NOMO-1 (cell line): Measurements from ENCODE around the gene OR13C3.
"Not testable (repeated sequence)": the region's sequence is repeated elsewhere in the genome, so short reads cannot be mapped to it uniquely, and the experiment has no call there.

Source experiments
- DNase-seq, 2 experiments: peaks; one replicate each; lab custom pipeline; 2025; ENCODE audit not compliant: unreplicated experiment in 2 of 2; lab: John Stamatoyannopoulos, UW

Gene OR13C3

DNA sequence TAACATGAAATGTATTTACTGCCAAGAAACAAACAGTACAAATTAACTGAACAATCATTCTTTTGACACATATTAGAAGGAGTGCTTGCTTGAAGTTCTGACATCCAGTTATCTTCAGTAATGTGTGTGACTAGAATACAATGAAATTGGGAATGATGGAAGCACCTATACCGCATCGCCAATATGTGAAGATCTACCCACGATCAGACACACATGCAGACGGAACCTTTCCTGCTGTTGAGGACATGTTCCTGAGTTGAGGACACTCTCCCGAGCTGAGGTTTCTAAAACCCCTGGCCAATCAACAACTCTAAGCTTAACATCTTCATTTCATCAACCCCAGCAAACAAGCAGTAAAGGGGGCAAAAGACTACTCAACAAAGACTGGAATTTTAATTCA, at the start of gene OR13C3:
TSS of gene OR13C3 (minus strand) at position 101 of the 400 bp plus-strand sequence. CDS start 133 bp downstream, outside the sequence.
- DNase-seq = no peak

DNA sequence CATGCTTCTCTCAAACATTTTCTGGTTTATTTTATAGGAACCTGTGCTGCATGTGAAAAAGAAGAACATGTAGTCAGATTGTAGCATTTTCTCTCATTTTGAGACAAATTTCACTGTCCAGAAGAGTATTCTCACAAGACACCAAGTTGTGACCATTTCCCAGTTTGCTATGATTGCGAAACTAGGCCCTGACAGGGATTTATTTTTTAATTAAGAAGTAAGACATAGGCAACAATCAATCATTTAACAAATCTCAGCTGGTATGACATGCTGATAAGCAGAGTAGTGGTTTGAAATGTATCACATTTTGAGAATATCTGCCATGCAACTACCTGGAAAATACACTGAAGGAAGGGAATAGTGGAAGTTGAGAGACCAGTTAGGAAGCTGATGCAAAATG, 43.9 kb upstream of the OR13C3 start:
- no peak for DNase-seq

DNA sequence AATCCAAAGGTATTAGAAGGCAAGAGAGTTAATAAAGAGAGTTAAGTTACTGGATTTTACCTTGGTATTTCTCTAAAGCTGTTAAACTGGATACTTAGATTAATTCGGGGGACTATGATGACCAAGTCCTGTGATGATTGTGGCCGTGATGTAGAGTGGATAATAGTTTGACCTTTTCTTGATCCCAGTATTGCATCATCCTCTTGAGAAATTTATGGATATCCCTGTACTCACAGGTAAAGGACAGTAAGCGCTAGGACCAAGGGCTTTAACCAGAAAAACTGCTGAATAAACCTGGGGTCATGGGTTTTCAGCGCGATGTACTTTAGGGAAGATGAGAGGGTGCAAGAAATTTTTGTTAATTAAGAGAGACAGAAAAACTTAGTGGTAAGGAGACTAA, 40.6 kb upstream of the OR13C3 start:
- no peak for DNase-seq

DNA sequence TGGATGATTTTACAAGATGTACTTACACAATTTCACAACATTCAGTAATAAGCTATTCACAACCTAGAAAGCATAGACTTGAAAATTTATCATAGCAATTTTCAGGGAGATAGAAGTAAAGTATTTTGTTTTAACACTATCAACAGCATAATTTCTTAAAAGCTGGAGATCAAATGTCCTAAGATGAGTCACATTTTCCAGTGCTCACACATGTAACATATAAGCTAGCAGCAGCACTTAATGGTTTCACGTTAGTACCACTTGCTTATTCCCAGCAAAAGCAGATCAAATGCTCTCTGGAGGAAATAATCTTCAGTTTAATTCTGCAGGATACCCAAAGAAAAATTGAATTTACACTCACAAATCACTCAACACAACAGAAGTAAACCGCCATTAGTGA, 38.8 kb upstream of the OR13C3 start:
- DNase-seq = no peak

DNA sequence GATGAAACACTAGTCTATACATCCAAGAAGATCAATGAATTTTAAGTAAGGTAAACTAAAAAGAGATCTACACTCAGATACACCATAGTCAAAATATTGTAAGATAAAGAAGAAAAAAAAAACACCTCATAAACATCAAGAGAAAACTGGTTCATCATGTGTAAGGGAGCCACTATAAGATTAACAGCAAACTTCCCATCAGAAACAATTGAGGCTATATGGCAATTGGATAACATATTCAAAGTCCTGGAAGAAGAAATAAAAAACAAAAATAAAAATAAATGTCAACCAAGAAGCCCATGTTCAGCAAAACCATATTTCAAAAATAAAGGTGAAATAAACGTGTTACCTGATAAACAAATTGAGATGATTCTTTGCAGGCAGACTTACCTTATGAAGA, 36.0 kb upstream of the OR13C3 start:
- no peak for DNase-seq

DNA sequence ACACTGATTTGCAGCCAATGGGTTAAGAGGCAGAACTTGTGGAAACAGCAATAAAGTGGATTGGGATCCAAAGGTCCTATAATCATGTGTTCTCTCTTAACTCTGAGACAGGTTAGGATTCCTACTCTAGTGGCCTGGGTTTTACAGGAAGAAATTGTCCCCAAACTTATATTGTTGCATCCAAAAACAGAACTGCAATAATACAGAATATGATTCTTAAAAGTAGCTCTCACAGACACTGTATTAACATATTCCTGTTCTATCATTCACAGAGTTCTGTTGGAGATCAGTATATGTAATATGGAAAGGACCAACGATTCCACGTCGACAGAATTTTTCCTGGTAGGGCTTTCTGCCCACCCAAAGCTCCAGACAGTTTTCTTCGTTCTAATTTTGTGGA, 32.2 kb upstream of the OR13C3 start, which contains the start of gene OR13C8:
TSS of gene OR13C8 (plus strand) at position 301 of the 400 bp plus-strand sequence. CDS start at position 301, 0 bp downstream.
- DNase-seq = no peak

DNA sequence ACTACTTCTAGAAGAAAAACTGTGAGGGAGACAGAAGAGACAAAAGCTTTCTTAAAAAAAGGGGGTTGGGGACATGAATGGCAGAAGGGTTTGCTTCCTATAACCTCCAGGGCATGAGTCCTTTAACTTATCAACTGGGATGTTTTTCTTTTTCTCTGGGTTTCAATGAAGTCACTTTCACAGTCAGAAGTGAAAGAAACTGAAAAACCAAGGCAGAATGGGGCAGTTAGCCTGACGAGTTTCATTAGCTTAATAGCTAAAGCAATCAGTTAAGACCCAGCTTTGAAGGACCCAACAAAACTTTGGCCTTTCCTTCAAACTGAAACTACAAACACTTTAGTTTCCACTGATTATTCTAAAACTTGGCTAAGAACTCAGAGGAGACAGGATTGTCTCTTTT, 27.7 kb upstream of the OR13C3 start:
- DNase-seq = no peak

DNA sequence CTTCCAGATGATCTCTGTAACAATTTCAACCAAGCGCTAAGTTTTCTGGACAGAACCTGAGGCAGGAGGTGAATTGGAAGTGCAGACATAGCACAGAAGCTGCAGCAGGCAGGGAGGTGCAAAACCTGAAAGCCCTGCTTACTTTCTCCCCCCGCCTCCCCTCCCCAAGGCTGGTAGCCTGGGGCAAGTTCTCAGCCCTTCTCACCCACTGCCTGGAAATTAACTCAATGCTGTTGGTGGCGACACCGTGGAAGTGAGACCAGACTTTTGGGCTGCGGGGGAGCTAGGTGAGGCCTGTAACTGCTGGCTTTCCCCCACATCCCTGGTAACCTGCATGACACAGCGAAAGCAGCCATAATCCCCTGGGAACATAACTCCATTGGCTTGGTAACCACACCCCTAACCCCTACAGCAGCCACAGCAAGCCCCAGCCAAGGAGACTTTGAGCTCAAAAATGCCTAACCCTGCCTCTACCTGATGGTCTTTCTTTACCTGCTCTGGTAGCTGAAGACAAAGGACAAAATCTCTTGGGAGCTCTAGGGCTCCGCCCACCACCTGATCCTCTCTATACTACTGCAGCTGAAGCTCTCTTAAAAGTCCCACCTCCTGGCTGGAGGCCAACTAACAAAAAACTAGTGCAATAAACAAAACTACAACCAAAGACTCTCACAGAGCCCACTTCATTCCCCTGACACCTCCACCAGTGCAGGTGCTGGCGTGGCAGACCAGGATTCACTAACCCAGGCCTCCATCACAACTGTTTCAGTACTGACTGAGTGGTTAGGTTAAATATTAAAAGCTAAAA, 20.4 kb upstream of the OR13C3 start:
- no peak for DNase-seq

DNA sequence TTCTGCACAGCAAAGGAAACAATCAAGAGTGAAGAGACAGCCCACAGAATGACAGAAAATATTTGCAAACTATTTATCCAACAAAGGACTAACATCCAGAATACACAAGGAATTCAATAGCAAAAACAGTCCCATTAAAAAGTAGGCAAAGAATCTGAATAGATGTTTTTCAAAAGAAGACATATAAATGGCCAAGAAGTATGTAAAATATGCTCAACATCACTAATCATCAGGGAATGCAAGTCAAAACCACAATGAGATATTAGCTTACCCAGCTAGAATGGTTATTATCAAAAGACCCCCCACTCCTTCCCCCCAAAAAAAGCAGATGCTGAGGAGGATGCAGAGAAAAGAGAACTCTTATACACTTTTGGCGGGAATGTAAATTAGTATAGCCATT, 18.9 kb upstream of the OR13C3 start:
- no peak for DNase-seq

DNA sequence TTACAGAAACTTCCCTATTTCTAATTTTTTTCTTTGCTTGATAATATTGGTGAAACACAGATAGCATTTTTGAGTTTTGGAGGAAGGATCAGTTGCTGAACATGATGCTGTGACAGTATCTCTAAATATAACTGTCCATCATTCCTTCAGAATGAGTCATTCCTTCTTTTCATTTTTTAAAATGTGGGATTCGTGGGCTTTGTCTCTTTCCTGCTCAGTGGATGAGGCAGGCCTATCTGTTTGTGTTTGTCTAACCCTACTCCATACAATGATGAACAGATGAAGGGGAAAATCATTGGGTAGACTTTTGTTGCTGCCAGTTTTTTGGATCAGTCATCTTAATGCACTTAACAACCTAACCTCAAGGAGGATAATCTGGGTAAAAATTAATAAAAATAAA, 16.6 kb upstream of the OR13C3 start:
- DNase-seq = no peak

DNA sequence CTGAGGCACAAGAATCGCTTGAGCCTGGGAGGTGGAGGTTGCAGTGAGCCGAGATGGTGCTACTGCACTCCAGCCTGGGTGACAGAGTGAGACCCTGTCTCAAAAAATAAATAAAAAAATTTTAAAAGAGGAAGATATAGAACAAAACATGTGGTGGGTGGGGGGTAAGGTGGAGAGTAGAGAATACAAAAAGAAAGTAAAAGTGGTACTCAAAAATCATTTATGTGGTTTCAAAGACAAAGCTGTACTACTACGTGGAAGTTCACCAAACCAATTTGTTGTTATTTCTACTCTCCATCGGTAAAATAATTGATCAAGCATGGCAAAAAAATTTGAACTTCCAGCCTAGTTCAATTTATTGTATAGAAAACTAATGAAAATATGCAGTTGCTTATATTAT, 8.0 kb upstream of the OR13C3 start:
- DNase-seq = no peak

DNA sequence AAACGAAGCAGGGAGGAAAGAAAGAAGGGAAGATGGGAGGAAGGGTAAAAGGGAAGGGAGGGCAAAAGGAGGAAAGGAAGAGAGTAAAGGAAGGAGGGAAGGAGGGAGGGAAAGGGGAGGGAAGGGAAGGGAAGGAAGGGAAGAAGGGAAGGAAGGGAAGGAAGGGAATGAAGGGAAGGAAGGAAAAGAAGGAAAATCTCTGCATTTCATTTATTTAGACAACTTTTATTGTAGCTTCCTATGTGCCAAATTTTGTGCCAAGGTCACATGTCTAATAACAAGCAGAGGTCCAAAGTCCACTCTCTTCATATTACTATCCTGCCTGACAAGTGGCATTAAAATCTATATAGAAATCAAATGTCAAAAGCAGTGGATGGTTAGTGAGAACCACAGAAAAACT, 2.6 kb upstream of the OR13C3 start:
- DNase-seq = no peak

DNA sequence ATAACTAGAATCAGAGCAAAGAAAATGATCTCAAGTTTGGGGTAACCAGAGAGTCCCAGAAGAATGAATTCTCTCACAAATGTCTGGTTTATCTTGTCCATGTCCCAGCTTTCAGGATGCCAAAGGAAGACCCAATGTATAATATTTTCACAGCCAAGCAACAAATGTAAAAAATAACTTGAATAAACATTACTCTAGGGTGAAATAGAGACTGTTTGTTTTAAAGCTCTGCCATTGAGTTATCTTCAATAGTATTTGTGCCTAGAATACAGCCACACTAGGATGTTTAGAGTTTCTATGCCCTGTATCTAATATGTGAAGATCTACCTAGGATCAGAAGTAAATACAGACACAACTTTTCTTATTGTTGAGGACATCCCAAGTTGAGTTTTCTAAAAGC, 9.5 kb downstream of the OR13C3 start, which contains the start of gene OR13C4:
TSS of gene OR13C4 (minus strand) at position 101 of the 400 bp plus-strand sequence. CDS start at position 101, 0 bp downstream.
- DNase-seq = no peak

DNA sequence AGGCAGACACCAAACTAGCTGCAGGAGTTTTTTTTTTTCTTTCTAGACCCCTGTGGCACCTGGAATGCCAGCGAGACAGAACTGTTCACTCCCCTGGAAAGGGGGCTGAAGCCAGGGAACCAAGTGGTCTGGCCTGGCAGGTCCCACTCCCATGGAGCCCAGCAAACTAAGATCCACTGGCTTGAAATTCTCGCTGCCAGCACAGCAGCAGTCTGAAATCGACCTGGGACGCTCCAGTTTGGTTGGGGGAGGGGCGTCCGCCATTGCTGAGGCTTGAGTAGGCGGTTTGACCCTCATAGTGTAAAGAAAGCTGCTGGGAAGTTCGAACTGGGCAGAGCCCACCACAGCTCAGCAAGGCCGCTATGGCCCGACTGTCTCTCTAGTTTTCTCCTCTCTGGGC, 16.4 kb downstream of the OR13C3 start:
- DNase-seq = not testable (repeated sequence)

DNA sequence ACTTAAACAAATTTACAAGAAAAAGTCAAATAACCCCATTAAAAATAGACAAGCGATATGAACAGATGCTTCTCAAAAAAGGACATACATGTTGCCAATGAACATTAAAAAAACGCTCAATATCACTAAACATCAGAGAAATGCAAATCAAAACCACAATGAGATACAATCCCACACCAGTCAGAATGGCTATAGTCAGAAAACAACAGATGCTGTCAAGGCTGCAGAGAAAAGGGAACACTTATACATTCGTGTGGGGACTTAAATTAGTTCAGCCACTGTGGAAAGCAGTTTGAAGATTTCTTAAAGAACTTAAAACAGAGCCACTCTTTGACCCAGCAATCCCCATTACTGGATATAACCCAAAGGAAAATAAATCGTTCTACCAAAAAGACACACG, 21.8 kb downstream of the OR13C3 start:
- DNase-seq = no peak

DNA sequence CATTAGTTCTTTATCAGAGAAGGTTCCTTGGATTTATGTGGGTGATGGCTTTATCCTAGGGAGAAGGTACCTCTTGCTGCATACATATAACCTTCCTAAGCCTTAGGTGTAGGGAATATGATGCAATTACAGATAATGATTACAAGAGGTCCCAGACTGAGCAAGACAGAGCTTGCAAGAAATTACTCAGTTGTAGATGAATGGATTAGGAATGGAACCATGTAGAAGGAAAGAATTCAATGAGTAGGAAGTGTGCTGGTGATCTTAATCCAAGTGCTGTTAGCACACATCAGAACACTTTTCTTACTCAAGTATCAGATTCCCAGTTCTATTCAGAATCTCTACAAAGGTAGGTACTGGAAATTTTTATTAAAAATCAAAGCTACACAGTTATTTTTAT, 30.1 kb downstream of the OR13C3 start:
- DNase-seq = no peak

DNA sequence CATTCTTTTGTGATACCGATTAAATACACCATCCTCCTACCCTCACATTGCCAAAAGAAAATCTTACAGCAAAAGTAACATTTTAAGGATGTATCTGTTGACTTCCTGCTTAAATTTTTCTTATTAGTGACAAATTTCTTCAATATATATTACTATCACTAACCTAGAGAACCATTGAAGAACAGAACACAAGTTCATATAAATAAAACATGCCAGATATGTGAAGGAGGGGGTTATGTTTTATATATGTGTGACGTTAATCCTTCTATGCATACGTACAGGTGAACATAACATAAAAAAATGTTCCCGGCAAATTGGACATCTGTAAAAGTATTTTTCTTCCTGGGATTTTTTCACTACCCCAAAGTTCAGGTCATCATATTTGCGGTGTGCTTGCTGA, 32.7 kb downstream of the OR13C3 start, which contains the start of gene OR13F1:
TSS of gene OR13F1 (plus strand) at position 301 of the 400 bp plus-strand sequence. CDS start at position 301, 0 bp downstream.
- no peak for DNase-seq

DNA sequence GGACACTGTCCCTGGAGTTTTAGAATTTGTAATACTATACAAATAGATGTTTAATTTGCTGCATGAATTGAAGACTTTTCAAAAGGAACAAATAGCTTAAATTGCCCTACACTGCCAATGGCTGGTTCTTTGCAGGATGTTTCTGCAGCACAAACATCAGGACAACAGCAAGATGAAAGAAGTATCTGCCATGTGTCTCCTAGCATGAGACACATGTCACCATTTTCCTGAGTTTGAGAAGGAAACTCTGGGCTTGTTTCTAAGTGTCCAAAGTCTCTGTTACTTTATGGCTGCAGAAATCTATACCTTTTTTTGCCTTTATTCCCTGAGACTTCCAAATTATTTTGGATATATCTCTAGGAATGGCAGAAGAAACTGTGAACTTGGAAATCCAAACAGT, 33.2 kb downstream of the OR13C3 start:
- DNase-seq = no peak

DNA sequence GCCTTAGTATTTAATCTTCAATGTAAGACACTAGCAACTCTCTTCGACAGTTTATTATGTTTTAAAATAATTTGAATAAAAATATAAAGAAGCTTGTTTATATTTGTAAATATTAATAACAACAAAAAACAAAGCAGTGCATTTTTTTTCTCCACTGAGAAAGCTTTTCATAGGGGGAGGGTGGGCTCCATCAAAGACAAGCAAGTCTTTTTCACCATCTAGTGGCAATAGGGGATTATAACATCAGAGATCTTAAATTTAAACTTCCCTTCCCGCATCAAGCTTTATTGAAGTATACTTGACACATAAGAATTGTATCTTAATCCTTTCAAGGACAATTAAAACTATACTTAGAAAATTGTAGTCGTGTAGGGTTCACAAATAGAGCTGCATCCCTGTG, 41.8 kb downstream of the OR13C3 start:
- DNase-seq = no peak
